ENCODE measurements around the gene LACTB. TPM values are rescaled to one million over a fixed set of nuclear protein-coding genes. Genes with fewer than 3 reads are reported as not detected.

The LACTB gene
- total RNA-seq, 1 donor from 2014 or later = 9.7 TPM

- DNase-seq (ENCODE audit: low read depth) = no peak
- H3K4me3 ChIP-seq (ENCODE audit: low read depth, low read length) = no peak overlapping the region
- no peak for TF ChIP-seq CTCF (conservative IDR thresholded peaks at IDR 0.05; ENCODE audit: low read depth, low read length)
Observed at GRCh38 chr15:63089260-63090043, 32.2 kb upstream of the LACTB start.

GRCh38 chr15:63090472-63090871 is 31.2 kb upstream of the LACTB start:
- no peak for DNase-seq (ENCODE audit: low read depth)
- no peak overlapping the region for H3K4me3 ChIP-seq (ENCODE audit: low read depth, low read length)
- no peak for TF ChIP-seq CTCF (conservative IDR thresholded peaks at IDR 0.05; ENCODE audit: low read depth, low read length)

- H3K4me3 ChIP-seq (ENCODE audit: low read depth, low read length) = no peak overlapping the region
- TF ChIP-seq CTCF (conservative IDR thresholded peaks at IDR 0.05; ENCODE audit: low read depth, low read length) = no peak
- no peak for DNase-seq (ENCODE audit: low read depth)
Observed at GRCh38 chr15:63090887-63091286, 30.8 kb upstream of the LACTB start.

- H3K4me3 ChIP-seq (ENCODE audit: low read depth, low read length) = no peak overlapping the region
- no peak for DNase-seq (ENCODE audit: low read depth)
- TF ChIP-seq CTCF (conservative IDR thresholded peaks at IDR 0.05; ENCODE audit: low read depth, low read length) = no peak
Observed at GRCh38 chr15:63091679-63092446, 29.8 kb upstream of the LACTB start.

GRCh38 chr15:63093486-63094205 is 28.0 kb upstream of the LACTB start:
- DNase-seq (ENCODE audit: low read depth) = no peak
- TF ChIP-seq CTCF (conservative IDR thresholded peaks at IDR 0.05; ENCODE audit: low read depth, low read length) = peak; percentile 96
- no peak overlapping the region for H3K4me3 ChIP-seq (ENCODE audit: low read depth, low read length)

- H3K4me3 ChIP-seq (ENCODE audit: low read depth, low read length) = no peak overlapping the region
Observed at GRCh38 chr15:63094495-63094931, 27.1 kb upstream of the LACTB start.

More at GRCh38 chr15:63094495-63094931, 27.1 kb upstream of the LACTB start:
- DNase-seq (ENCODE audit: low read depth) = no peak
- no peak for TF ChIP-seq CTCF (conservative IDR thresholded peaks at IDR 0.05; ENCODE audit: low read depth, low read length)
